ENCODE measurements around the gene ILKAP. TPM values are rescaled to one million over a fixed set of nuclear protein-coding genes. Genes with fewer than 3 reads are reported as not detected.

The ILKAP gene
- total RNA-seq, 1 experiment from 2014 or later: 49.9 TPM

DNA sequence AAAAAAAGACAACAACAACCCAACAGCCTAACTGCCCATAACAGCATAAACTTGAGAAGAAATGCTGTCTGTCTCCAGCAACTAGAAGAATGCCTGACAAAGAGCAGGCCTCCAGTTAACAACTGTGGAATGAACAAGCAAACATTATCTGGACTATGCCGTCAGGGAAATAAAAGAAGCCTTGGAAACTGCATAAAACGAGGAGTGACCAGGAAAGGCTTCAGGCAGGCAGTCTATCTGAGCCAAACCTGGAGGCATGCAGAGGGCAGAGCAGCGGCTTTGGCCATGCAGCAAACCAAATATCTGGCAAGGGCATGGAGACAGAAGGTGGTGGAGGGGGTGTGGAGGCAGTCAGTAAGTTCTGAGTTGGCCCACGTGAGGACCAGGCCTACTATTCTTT, 25.2 kb upstream of the ILKAP start:
- H3K4me3 ChIP-seq (ENCODE audit: low read depth in 2 of 2, low read length in 2 of 2): no peak overlapping the region
- no peak overlapping the region for H3K27ac ChIP-seq (ENCODE audit: low read length)
- CTCF ChIA-PET: no interaction called here
- no peaks in the 10 kb centered on the region for H3K36me3 ChIP-seq (ENCODE audit: control insufficient read depth, insufficient read depth, low read length)
- ATAC-seq (no peak), DNase-seq (ENCODE audit: low read depth, low spot score) (no peak)
- POLR2A ChIA-PET: no interaction called here
- H3K4me1 ChIP-seq (ENCODE audit: control insufficient read depth, insufficient read depth, low read length): peaks cover 3% of the 10 kb centered on the region; the same call in 1 of the 2 replicates
- no peak for TF ChIP-seq POLR2AphosphoS5 (IDR thresholded peaks at IDR 0.05; ENCODE audit: low read depth, low read length)
- TF ChIP-seq, protein P1, sequence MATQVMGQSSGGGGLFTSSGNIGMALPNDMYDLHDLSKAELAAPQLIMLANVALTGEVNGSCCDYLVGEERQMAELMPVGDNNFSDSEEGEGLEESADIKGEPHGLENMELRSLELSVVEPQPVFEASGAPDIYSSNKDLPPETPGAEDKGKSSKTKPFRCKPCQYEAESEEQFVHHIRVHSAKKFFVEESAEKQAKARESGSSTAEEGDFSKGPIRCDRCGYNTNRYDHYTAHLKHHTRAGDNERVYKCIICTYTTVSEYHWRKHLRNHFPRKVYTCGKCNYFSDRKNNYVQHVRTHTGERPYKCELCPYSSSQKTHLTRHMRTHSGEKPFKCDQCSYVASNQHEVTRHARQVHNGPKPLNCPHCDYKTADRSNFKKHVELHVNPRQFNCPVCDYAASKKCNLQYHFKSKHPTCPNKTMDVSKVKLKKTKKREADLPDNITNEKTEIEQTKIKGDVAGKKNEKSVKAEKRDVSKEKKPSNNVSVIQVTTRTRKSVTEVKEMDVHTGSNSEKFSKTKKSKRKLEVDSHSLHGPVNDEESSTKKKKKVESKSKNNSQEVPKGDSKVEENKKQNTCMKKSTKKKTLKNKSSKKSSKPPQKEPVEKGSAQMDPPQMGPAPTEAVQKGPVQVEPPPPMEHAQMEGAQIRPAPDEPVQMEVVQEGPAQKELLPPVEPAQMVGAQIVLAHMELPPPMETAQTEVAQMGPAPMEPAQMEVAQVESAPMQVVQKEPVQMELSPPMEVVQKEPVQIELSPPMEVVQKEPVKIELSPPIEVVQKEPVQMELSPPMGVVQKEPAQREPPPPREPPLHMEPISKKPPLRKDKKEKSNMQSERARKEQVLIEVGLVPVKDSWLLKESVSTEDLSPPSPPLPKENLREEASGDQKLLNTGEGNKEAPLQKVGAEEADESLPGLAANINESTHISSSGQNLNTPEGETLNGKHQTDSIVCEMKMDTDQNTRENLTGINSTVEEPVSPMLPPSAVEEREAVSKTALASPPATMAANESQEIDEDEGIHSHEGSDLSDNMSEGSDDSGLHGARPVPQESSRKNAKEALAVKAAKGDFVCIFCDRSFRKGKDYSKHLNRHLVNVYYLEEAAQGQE (IDR thresholded peaks at IDR 0.05; ENCODE audit: insufficient read depth in 1 of 2, low read depth in 2 of 2, low read length in 1 of 2): no peak
- no peak for TF ChIP-seq SIN3A (IDR thresholded peaks at IDR 0.05; ENCODE audit: borderline replicate concordance, insufficient read depth, low read depth, low read length)
- TF ChIP-seq, protein P2, sequence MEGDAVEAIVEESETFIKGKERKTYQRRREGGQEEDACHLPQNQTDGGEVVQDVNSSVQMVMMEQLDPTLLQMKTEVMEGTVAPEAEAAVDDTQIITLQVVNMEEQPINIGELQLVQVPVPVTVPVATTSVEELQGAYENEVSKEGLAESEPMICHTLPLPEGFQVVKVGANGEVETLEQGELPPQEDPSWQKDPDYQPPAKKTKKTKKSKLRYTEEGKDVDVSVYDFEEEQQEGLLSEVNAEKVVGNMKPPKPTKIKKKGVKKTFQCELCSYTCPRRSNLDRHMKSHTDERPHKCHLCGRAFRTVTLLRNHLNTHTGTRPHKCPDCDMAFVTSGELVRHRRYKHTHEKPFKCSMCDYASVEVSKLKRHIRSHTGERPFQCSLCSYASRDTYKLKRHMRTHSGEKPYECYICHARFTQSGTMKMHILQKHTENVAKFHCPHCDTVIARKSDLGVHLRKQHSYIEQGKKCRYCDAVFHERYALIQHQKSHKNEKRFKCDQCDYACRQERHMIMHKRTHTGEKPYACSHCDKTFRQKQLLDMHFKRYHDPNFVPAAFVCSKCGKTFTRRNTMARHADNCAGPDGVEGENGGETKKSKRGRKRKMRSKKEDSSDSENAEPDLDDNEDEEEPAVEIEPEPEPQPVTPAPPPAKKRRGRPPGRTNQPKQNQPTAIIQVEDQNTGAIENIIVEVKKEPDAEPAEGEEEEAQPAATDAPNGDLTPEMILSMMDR (IDR thresholded peaks at IDR 0.05): no peak
- no peaks in the 10 kb centered on the region for H3K27me3 ChIP-seq (ENCODE audit: control insufficient read depth, insufficient read depth, low read length)
- no peaks in the 10 kb centered on the region for H3K9me3 ChIP-seq (ENCODE audit: control insufficient read depth, insufficient read depth, low read depth, low read length)
- in situ Hi-C loops (cut with HindIII; ENCODE audit: low pct_unique_long_range_greater_than_20kb, low sequenced_read_pairs): no loop called here
- intact Hi-C loops (cut with micrococcal nuclease; ENCODE audit: unreplicated experiment): no loop called here
- BruUV-seq (replicated peaks): no TSS peak

DNA sequence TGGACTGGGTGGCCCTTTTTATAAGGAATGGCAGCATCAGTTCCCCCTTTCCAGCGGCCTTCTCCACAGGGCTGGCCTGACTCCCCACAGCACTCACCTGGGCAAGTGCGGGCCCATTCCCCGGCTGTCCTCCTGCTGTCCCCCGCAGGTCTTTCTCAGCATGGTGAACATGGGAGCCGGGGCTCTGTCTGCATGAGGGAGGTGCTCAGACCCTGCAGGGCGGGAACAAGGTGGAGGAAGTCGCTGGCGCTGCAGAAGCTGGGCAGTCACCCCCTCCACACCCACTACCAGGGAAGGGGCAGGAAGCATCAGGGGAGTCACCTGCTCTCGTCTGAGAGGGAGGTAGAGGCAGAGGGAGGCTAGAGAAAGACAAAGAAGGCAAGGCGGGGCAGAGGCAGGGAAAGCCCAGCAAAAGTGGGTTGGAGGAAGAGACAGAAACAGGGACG, 24.1 kb upstream of the ILKAP start:
- Histone ChIP-seq H3K36me3 (ENCODE audit: control insufficient read depth, insufficient read depth, low read length) (no peaks in the 10 kb centered on the region), H3K9me3 (ENCODE audit: control insufficient read depth, insufficient read depth, low read depth, low read length) (no peaks in the 10 kb centered on the region), H3K4me3 (ENCODE audit: low read depth in 2 of 2, low read length in 2 of 2) (no peak overlapping the region), H3K4me1 (ENCODE audit: control insufficient read depth, insufficient read depth, low read length) (peaks cover 3% of the 10 kb centered on the region; the same call in 1 of the 2 replicates), H3K27me3 (ENCODE audit: control insufficient read depth, insufficient read depth, low read length) (no peaks in the 10 kb centered on the region), H3K27ac (ENCODE audit: low read length) (no peak overlapping the region)
- ATAC-seq: no peak
- DNase-seq (ENCODE audit: low read depth, low spot score): no peak
- intact Hi-C loops (cut with micrococcal nuclease; ENCODE audit: unreplicated experiment) (no loop called here), in situ Hi-C loops (cut with HindIII; ENCODE audit: low pct_unique_long_range_greater_than_20kb, low sequenced_read_pairs) (no loop called here)
- TF ChIP-seq, protein P2 (IDR thresholded peaks at IDR 0.05): no peak
- TF ChIP-seq POLR2AphosphoS5 (IDR thresholded peaks at IDR 0.05; ENCODE audit: low read depth, low read length) (no peak), SIN3A (IDR thresholded peaks at IDR 0.05; ENCODE audit: borderline replicate concordance, insufficient read depth, low read depth, low read length) (no peak), TCF7L2 (IDR thresholded peaks at IDR 0.05; ENCODE audit: low read depth, low read length) (no peak)
- TF ChIP-seq, protein P1 (IDR thresholded peaks at IDR 0.05; ENCODE audit: insufficient read depth in 1 of 2, low read depth in 2 of 2, low read length in 1 of 2): no peak
- BruUV-seq (replicated peaks): no TSS peak
- CTCF ChIA-PET: no interaction called here
- POLR2A ChIA-PET: no interaction called here

Measured in Panc1 (cell line).